CD14-positive monocyte (primary cell): Measurements from ENCODE around the gene FAM171A1. TPM values are rescaled to one million over a fixed set of nuclear protein-coding genes. Genes with fewer than 3 reads are reported as not detected.

Experiments
- DNase-seq, 3 donors: peaks; one replicate each; pipeline ENCODE4 v3.0.0-alpha.2; 2011 to 2022
- H2AFZ ChIP-seq: 2 replicates; pipeline ENCODE4 v1.6.0; 2012; ENCODE audit warnings: mild to moderate bottlenecking, low read depth, low read length, inconsistent platforms; ENCODE audit not compliant: insufficient read depth, poor library complexity, severe bottlenecking
- H3K27ac ChIP-seq, 2 donors: 1 replicate in 1 of 2; 2 replicates in 1 of 2; pipeline ENCODE4 v1.5.1; 2012 to 2013; ENCODE audit warnings: low read length in 2 of 2, control low read depth in 1 of 2, inconsistent platforms in 1 of 2, low read depth in 1 of 2, mild to moderate bottlenecking in 1 of 2
- H3K27me3 ChIP-seq, 2 donors: one replicate each; pipeline versions ENCODE4 v1.6.0 to v1.6.1; 2011 to 2013; ENCODE audit warnings: low read length in 2 of 2; ENCODE audit not compliant: control insufficient read depth in 2 of 2, insufficient read depth in 2 of 2
- H3K36me3 ChIP-seq, 2 donors: replicated peaks in 1 of 2; 1 replicate in 1 of 2; 2 replicates in 1 of 2; pipeline versions ENCODE4 v1.5.1 to v1.6.1; 2012 to 2013; ENCODE audit warnings: low read length in 2 of 2, control low read depth in 1 of 2, inconsistent platforms in 1 of 2, mild to moderate bottlenecking in 1 of 2; ENCODE audit not compliant: insufficient read depth in 2 of 2, control insufficient read depth in 1 of 2
- H3K4me1 ChIP-seq, 2 donors: 1 replicate in 1 of 2; 2 replicates in 1 of 2; pipeline versions ENCODE4 v1.5.1 to v1.6.1; 2012 to 2013; ENCODE audit warnings: low read length in 2 of 2, control low read depth in 1 of 2, inconsistent platforms in 1 of 2, mild to moderate bottlenecking in 1 of 2, moderate library complexity in 1 of 2; ENCODE audit not compliant: insufficient read depth in 2 of 2, control insufficient read depth in 1 of 2
- H3K4me2 ChIP-seq: replicated peaks from 2 replicates; pipeline ENCODE3; 2012; ENCODE audit warnings: low read length, moderate library complexity, mild to moderate bottlenecking; ENCODE audit not compliant: poor library complexity, severe bottlenecking; ENCODE audit errors: extremely low read depth
- H3K4me3 ChIP-seq, 3 experiments: fragments of 200-600 bp in 1 of 3; sonication (generic) in 1 of 3; replicated peaks in 1 of 3; 1 replicate in 2 of 3; 2 replicates in 1 of 3; pipeline ENCODE4 v1.5.1; 2011 to 2013; ENCODE audit warnings: low read length in 3 of 3, mild to moderate bottlenecking in 3 of 3, control low read depth in 2 of 3, low read depth in 2 of 3, inconsistent platforms in 1 of 3, moderate library complexity in 1 of 3
- H3K79me2 ChIP-seq: 2 replicates; pipeline ENCODE4 v1.6.0; 2012; ENCODE audit warnings: mild to moderate bottlenecking, control low read depth, inconsistent platforms, low read length, moderate library complexity; ENCODE audit not compliant: insufficient read depth
- H3K9ac ChIP-seq: 2 replicates; pipeline ENCODE4 v1.6.0; 2017; ENCODE audit warnings: low read length, mild to moderate bottlenecking; ENCODE audit not compliant: insufficient read depth, poor library complexity, severe bottlenecking
- H3K9me3 ChIP-seq, 2 donors: replicated peaks in 1 of 2; 1 replicate in 1 of 2; 2 replicates in 1 of 2; pipeline versions ENCODE4 v1.5.1 to v1.6.1; 2012 to 2013; ENCODE audit warnings: low read length in 2 of 2, control low read depth in 1 of 2; ENCODE audit not compliant: control insufficient read depth in 1 of 2, insufficient read depth in 1 of 2
- H4K20me1 ChIP-seq: 2 replicates; pipeline ENCODE4 v1.6.0; 2012; ENCODE audit warnings: mild to moderate bottlenecking, low read length, control low read depth, moderate library complexity; ENCODE audit not compliant: insufficient read depth
- H3K27ac Mint-ChIP-seq, 7 donors: one replicate each; pipeline ENCODE4 v1.8.0; 2020; ENCODE audit warnings: mild to moderate bottlenecking in 7 of 7, mixed read lengths in 7 of 7, moderate library complexity in 6 of 7, inconsistent platforms in 2 of 7
- H3K27me3 Mint-ChIP-seq, 3 donors: one replicate each; pipeline ENCODE4 v1.8.0; 2021 to 2022; ENCODE audit warnings: low read depth in 3 of 3, mild to moderate bottlenecking in 3 of 3, mixed read lengths in 3 of 3, moderate library complexity in 3 of 3, inconsistent platforms in 1 of 3
- H3K36me3 Mint-ChIP-seq, 2 donors: one replicate each; pipeline ENCODE4 v1.8.0; 2020; ENCODE audit warnings: mixed read lengths in 2 of 2, inconsistent platforms in 1 of 2, mild to moderate bottlenecking in 1 of 2
- H3K4me1 Mint-ChIP-seq: one replicate; pipeline ENCODE4 v1.8.0; 2020; ENCODE audit warnings: mild to moderate bottlenecking, mixed read lengths
- H3K4me3 Mint-ChIP-seq, 2 donors: one replicate each; pipeline ENCODE4 v1.8.0; 2020; ENCODE audit warnings: mild to moderate bottlenecking in 2 of 2, mixed read lengths in 2 of 2, moderate library complexity in 1 of 2
- H3K9me3 Mint-ChIP-seq, 7 donors: one replicate each; pipeline ENCODE4 v1.8.0; 2020 to 2022; ENCODE audit warnings: mixed read lengths in 7 of 7, mild to moderate bottlenecking in 6 of 7, moderate library complexity in 6 of 7, inconsistent platforms in 2 of 7
- WGBS: methylation state at CpG from one replicate; pipeline ENCODE4 v1.1.5; 2013; ENCODE audit warnings: missing lambda C conversion rate; ENCODE audit not compliant: insufficient coverage; 5-methylcytosine and 5-hydroxymethylcytosine counted together
- intact Hi-C, 2 donors: fragments of 100-400 bp; cut with micrococcal nuclease; formaldehyde crosslinking; loops; one replicate each; pipeline versions ENCODE4 v1.15.0 to v1.15.1; 2023
- polyA plus RNA-seq, 3 donors: library from polyadenylated mRNA; depleted of rRNA in 1 of 3; unstranded in 2 of 3; stranded (reverse) in 1 of 3; fragments of 300-500 nt in 2 of 3; fragments of >200 nt in 1 of 3; fragmentation: Illumina TruSeq in 2 of 3; gene quantifications; 1 replicate in 2 of 3; 2 replicates in 1 of 3; pipeline ENCODE4 v1.2.3, GENCODE V29; 2012 to 2021
- TF ChIP-seq, protein P1 (sequence below): fragments of 200-600 bp; IDR thresholded peaks from one replicate; pipeline ENCODE4 v1.8.0; 2022; ENCODE audit warnings: antibody characterized with exemption, mild to moderate bottlenecking

Gene FAM171A1
- polyA plus RNA-seq, 3 donors: not detected

- H3K9me3 Mint-ChIP-seq: peaks cover 0 to 3% (median 0%) of the 10 kb centered on the region in 7 donors
- no peaks in the 10 kb centered on the region for H3K27me3 ChIP-seq
Observed at GRCh38 chr10:15331461-15331860, 39.6 kb downstream of the FAM171A1 start.

GRCh38 chr10:15329437-15329836 is 41.7 kb downstream of the FAM171A1 start:
- no peak overlapping the region for H3K9ac ChIP-seq
- no peaks in the 10 kb centered on the region for H4K20me1 ChIP-seq
- Mint-ChIP-seq H3K4me3 (no peak overlapping the region), H3K27ac (no peak overlapping the region), H3K36me3 (no peaks in the 10 kb centered on the region), H3K4me1 (no peaks in the 10 kb centered on the region), H3K27me3 (peaks cover 0 to 10% (median 8%) of the 10 kb centered on the region in 3 donors), H3K9me3 (peaks cover 0 to 3% (median 0%) of the 10 kb centered on the region in 7 donors)
- no peaks in the 10 kb centered on the region for H3K27me3 ChIP-seq
- intact Hi-C loops: no loop called here
- TF ChIP-seq, protein P1, sequence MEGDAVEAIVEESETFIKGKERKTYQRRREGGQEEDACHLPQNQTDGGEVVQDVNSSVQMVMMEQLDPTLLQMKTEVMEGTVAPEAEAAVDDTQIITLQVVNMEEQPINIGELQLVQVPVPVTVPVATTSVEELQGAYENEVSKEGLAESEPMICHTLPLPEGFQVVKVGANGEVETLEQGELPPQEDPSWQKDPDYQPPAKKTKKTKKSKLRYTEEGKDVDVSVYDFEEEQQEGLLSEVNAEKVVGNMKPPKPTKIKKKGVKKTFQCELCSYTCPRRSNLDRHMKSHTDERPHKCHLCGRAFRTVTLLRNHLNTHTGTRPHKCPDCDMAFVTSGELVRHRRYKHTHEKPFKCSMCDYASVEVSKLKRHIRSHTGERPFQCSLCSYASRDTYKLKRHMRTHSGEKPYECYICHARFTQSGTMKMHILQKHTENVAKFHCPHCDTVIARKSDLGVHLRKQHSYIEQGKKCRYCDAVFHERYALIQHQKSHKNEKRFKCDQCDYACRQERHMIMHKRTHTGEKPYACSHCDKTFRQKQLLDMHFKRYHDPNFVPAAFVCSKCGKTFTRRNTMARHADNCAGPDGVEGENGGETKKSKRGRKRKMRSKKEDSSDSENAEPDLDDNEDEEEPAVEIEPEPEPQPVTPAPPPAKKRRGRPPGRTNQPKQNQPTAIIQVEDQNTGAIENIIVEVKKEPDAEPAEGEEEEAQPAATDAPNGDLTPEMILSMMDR: no peak
- H3K79me2 ChIP-seq: no peaks in the 10 kb centered on the region
- no peaks in the 10 kb centered on the region for H3K9me3 ChIP-seq
- no peak overlapping the region for H3K4me2 ChIP-seq
- no peak overlapping the region for H2AFZ ChIP-seq
- H3K36me3 ChIP-seq: no peaks in the 10 kb centered on the region
- H3K4me1 ChIP-seq: no peaks in the 10 kb centered on the region
- H3K27ac ChIP-seq: no peak overlapping the region
- DNase-seq: no peak
- WGBS: 67% methylated on average over 1 of the region's 2 CpGs
- no peak overlapping the region for H3K4me3 ChIP-seq

More at GRCh38 chr10:15331461-15331860, 39.6 kb downstream of the FAM171A1 start:
- Mint-ChIP-seq H3K4me3 (no peak overlapping the region), H3K27ac (no peak overlapping the region), H3K27me3 (peaks cover 0 to 12% (median 9%) of the 10 kb centered on the region in 3 donors), H3K4me1 (no peaks in the 10 kb centered on the region), H3K36me3 (no peaks in the 10 kb centered on the region)
- no peak for DNase-seq
- Histone ChIP-seq H3K79me2 (no peaks in the 10 kb centered on the region), H3K36me3 (no peaks in the 10 kb centered on the region), H3K9me3 (no peaks in the 10 kb centered on the region), H3K27ac (no peak overlapping the region), H3K9ac (no peak overlapping the region), H3K4me2 (no peak overlapping the region), H3K4me1 (no peaks in the 10 kb centered on the region), H4K20me1 (no peaks in the 10 kb centered on the region), H3K4me3 (no peak overlapping the region), H2AFZ (no peak overlapping the region)
- TF ChIP-seq, protein P1: no peak
- WGBS: 83% methylated on average over 1 of the region's 1 CpG
- intact Hi-C loops: no loop called here
